Measurements from ENCODE around the gene ELOA. TPM values are rescaled to one million over a fixed set of nuclear protein-coding genes. Genes with fewer than 3 reads are reported as not detected.

The ELOA gene
- total RNA-seq, 4 donors from 2014 or later = 9.6 to 39.3 (median 33.2) TPM

DNA sequence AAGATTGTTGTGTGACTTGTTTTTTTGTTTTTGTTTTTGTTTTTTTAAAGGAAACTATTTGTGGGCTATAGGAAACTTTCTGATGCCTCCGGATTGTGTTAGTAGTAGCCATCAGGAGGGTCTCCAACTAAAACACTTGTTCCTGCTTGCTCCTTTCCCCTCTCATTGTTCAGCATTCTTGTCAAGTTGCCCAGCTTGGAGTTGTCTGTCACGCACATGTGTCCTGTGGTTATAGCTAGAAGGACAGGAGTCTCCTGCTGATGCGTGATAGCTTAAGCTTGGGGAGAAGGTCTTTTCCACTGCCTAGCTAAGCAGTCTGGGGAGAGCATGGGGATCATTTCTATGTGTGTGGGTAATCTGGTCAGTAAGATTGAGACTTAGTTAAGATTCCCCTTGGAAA lies 44.4 kb downstream of the ELOA start:
- Histone ChIP-seq H3K27me3 (no peaks in the 10 kb centered on the region), H3K27ac (no peak overlapping the region), H3K36me3 (peaks cover 0 to 43% (median 10%) of the 10 kb centered on the region in 4 donors), H3K4me1 (peaks cover 11 to 21% (median 16%) of the 10 kb centered on the region in 4 donors), H3K9me3 (no peaks in the 10 kb centered on the region), H3K4me3 (no peak overlapping the region)
- WGBS, 2 donors (ENCODE audit: low coverage in 1 of 2) = 92 to 97% methylated on average over 2 to 3 of the region's 3 CpGs
- in situ Hi-C loops (cut with MboI; ENCODE audit: low pct_ligation_motif_present in 1 of 4, low pct_unique_long_range_greater_than_20kb in 1 of 4, low sequenced_read_pairs in 3 of 4) = no loop called here
- TF ChIP-seq EP300 (IDR thresholded peaks at IDR 0.05; ENCODE audit: low read depth) (no peak), POLR2A (IDR thresholded peaks at IDR 0.05) (no peak), POLR2AphosphoS5 (IDR thresholded peaks at IDR 0.05) (no peak)
- TF ChIP-seq, protein P1, sequence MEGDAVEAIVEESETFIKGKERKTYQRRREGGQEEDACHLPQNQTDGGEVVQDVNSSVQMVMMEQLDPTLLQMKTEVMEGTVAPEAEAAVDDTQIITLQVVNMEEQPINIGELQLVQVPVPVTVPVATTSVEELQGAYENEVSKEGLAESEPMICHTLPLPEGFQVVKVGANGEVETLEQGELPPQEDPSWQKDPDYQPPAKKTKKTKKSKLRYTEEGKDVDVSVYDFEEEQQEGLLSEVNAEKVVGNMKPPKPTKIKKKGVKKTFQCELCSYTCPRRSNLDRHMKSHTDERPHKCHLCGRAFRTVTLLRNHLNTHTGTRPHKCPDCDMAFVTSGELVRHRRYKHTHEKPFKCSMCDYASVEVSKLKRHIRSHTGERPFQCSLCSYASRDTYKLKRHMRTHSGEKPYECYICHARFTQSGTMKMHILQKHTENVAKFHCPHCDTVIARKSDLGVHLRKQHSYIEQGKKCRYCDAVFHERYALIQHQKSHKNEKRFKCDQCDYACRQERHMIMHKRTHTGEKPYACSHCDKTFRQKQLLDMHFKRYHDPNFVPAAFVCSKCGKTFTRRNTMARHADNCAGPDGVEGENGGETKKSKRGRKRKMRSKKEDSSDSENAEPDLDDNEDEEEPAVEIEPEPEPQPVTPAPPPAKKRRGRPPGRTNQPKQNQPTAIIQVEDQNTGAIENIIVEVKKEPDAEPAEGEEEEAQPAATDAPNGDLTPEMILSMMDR (IDR thresholded peaks at IDR 0.05) = no peak
- intact Hi-C loops (cut with DNase I; ENCODE audit: low total_unique reads) = no loop called here
- DNase-seq = no peak

DNA sequence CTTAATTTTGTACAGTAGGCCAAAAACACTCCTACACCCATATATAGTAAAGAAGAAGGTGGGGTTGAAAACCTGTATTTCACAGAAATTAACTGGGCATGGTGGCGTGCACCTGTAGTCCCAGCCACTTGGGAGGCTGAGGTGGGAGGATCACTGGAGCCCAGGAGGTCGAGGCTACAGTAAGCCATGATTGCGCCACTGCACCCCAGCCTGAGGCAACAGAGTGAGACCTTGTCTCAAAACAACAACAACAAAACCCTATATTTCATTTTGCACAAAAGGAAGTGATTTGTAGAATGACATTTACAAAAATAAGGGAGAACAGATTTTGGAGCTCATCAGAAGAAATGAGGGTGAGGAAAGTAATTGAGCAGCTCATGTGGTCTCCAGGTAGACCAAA lies 45.4 kb downstream of the ELOA start:
- intact Hi-C loops (cut with DNase I; ENCODE audit: low total_unique reads) (no loop called here), in situ Hi-C loops (cut with MboI; ENCODE audit: low pct_ligation_motif_present in 1 of 4, low pct_unique_long_range_greater_than_20kb in 1 of 4, low sequenced_read_pairs in 3 of 4) (no loop called here)
- Histone ChIP-seq H3K27me3 (no peaks in the 10 kb centered on the region), H3K9me3 (no peaks in the 10 kb centered on the region), H3K4me3 (no peak overlapping the region), H3K27ac (no peak overlapping the region), H3K4me1 (peaks cover 11 to 30% (median 26%) of the 10 kb centered on the region in 4 donors), H3K36me3 (peaks cover 0 to 41% (median 9%) of the 10 kb centered on the region in 4 donors)
- 95 to 100% methylated on average over 1 to 3 of the region's 3 CpGs for WGBS, 2 donors (ENCODE audit: low coverage in 1 of 2)
- TF ChIP-seq EP300 (IDR thresholded peaks at IDR 0.05; ENCODE audit: low read depth) (no peak), POLR2A (IDR thresholded peaks at IDR 0.05) (no peak), POLR2AphosphoS5 (IDR thresholded peaks at IDR 0.05) (no peak)
- TF ChIP-seq, protein P1 (IDR thresholded peaks at IDR 0.05) = no peak
- no peak for DNase-seq

DNA sequence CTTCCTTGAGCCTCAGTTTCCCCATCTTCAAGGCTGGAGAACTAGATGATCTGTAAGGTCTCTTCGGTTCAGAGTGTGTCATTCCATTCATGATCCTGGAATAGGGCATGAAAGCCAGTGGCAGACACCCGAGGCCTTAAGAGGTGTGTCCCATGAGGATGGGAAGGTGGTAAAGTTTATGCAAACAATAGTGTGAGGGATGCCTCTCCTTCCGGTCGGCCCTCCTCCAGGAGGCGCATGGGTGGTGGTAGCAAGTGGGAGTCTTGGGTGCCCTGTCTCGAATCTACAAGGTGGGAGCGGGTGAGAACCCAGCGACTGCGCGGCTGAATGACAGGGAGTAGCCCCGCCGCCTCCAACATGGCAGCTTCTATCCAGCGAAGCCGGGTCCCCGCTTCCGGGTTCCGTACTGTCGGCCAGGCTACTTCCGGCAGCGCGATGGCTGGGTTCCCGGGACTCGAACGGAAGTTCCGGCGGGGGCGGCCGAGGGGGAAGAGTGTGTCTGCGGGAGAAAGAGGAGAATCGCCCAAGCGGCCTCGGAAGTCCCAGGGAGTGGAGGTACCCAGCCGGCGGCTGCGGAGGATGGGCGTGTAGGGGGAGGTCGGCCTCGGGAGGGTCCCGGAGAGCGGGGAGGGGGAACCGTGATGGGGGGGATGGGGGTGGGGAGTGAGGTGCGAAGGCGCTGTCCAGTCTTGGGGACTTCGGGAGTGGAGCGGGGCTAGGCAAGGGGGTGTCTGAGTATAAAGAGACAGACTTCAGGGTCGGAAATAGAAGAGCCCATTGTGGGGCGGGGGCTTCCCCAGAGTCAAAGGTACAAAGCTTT lies 47.6 kb downstream of the ELOA start, which contains the start of gene LYPLA2:
TSS of gene LYPLA2 (plus strand) at position 450 of the 820 bp plus-strand sequence. CDS start 1,538 bp downstream, outside the sequence.
- no peaks in the 10 kb centered on the region for H3K9me3 ChIP-seq
- intact Hi-C loops (cut with DNase I; ENCODE audit: low total_unique reads) (no loop called here), in situ Hi-C loops (cut with MboI; ENCODE audit: low pct_ligation_motif_present in 1 of 4, low pct_unique_long_range_greater_than_20kb in 1 of 4, low sequenced_read_pairs in 3 of 4) (no loop called here)
- H3K4me3 ChIP-seq = peak within 1 kb of the TSS; percentile 66 to 87 (median 76)
- peaks cover 0 to 21% (median 5%) of the 10 kb centered on the region in 4 donors for H3K36me3 ChIP-seq
- H3K27ac ChIP-seq = peak within 1 kb of the TSS; percentile 78 to 90 (median 86)
- peaks cover 11 to 37% (median 28%) of the 10 kb centered on the region in 4 donors for H3K4me1 ChIP-seq
- H3K27me3 ChIP-seq = no peaks in the 10 kb centered on the region
- TF ChIP-seq EP300 (IDR thresholded peaks at IDR 0.05; ENCODE audit: low read depth) = no peak
- TF ChIP-seq POLR2A (IDR thresholded peaks at IDR 0.05) = peak; percentile 61
- peak; percentile 59 to 77 (median 76) for TF ChIP-seq POLR2AphosphoS5 (IDR thresholded peaks at IDR 0.05)
- DNase-seq = peak; percentile 94
- WGBS, 2 donors (ENCODE audit: low coverage in 1 of 2) = 0 to 2% methylated on average over 4 to 47 of the region's 47 CpGs

DNA sequence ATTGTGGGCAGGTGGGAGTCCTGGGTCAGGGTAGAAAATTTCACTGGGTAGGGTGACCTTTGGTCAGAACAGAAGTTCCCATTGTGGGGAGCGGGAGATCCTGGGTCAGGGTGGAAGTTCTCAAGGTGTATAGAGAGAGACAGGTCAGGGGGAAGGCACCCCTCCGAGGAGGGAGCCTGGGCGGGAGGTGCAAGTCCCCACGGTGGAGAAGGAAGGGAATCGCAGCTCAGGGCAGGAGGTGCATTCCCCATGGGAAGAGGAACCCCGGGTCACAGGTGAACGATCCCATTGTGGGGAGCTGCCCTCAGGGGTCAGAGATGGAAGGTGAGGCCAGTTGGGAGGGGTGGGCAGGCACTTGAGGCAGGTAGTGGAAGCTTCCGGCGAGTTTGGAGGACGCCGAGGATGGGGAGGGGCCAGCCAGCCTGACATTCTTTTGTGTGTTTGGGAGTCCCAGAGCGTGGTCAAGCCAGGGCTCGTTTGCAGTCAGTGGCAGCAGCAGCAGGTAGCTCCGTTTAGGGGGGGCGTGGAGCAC lies 48.3 kb downstream of the ELOA start:
- in situ Hi-C loops (cut with MboI; ENCODE audit: low pct_ligation_motif_present in 1 of 4, low pct_unique_long_range_greater_than_20kb in 1 of 4, low sequenced_read_pairs in 3 of 4) (no loop called here), intact Hi-C loops (cut with DNase I; ENCODE audit: low total_unique reads) (no loop called here)
- peaks cover 11 to 41% (median 31%) of the 10 kb centered on the region in 4 donors for H3K4me1 ChIP-seq
- DNase-seq = peak; percentile 50
- no peaks in the 10 kb centered on the region for H3K9me3 ChIP-seq
- 0% methylated on average over 1 to 14 of the region's 15 CpGs for WGBS, 2 donors (ENCODE audit: low coverage in 1 of 2)
- peak overlapping the region; percentile 78 to 90 (median 86) for H3K27ac ChIP-seq
- H3K36me3 ChIP-seq = peaks cover 0 to 15% (median 2%) of the 10 kb centered on the region in 4 donors
- peak overlapping the region; percentile 66 to 87 (median 76) for H3K4me3 ChIP-seq
- TF ChIP-seq POLR2A (IDR thresholded peaks at IDR 0.05) (no peak), EP300 (IDR thresholded peaks at IDR 0.05; ENCODE audit: low read depth) (no peak), POLR2AphosphoS5 (IDR thresholded peaks at IDR 0.05) (no peak)
- TF ChIP-seq, protein P1 (IDR thresholded peaks at IDR 0.05) = no peak
- no peaks in the 10 kb centered on the region for H3K27me3 ChIP-seq

Measured in transverse colon (tissue), 4 donors.